Peyer's patch (tissue), 4 donors: Measurements from ENCODE around the gene PDE3A. TPM values are rescaled to one million over a fixed set of nuclear protein-coding genes. Genes with fewer than 3 reads are reported as not detected.

ENCODE experiments used
- DNase-seq, 3 donors: peaks; one replicate each; pipeline ENCODE4 v3.0.0-alpha.2; 2017 to 2019
- H3K27ac ChIP-seq, 4 donors: fragments of 200-600 bp; sonication (generic); one replicate each; pipeline ENCODE4 v1.5.1; 2016 to 2019
- H3K27me3 ChIP-seq, 2 donors: fragments of 200-600 bp; sonication (generic); one replicate each; pipeline ENCODE4 v1.5.1; 2019
- H3K36me3 ChIP-seq, 3 donors: fragments of 200-600 bp; sonication (generic); one replicate each; pipeline ENCODE4 v1.5.1; 2016 to 2019
- H3K4me1 ChIP-seq, 4 donors: fragments of 200-600 bp; sonication (generic); one replicate each; pipeline ENCODE4 v1.5.1; 2016 to 2019
- H3K4me3 ChIP-seq, 4 donors: fragments of 200-600 bp; sonication (generic); 1 replicate in 3 of 4; 2 replicates in 1 of 4; pipeline ENCODE4 v1.5.1; 2016 to 2019; ENCODE audit warnings: mild to moderate bottlenecking in 1 of 4
- H3K9me3 ChIP-seq, 4 donors: fragments of 200-600 bp; sonication (generic); one replicate each; pipeline ENCODE4 v1.5.1; 2016 to 2019; ENCODE audit warnings: mild to moderate bottlenecking in 1 of 4
- POLR2A ChIP-seq, 2 donors: fragments of 450-650 bp; IDR thresholded peaks; one replicate each; pipeline ENCODE4 v1.5.1; 2017; ENCODE audit warnings: antibody characterized with exemption in 2 of 2, mild to moderate bottlenecking in 2 of 2, moderate library complexity in 2 of 2
- total RNA-seq, 4 donors: library from RNA; depleted of rRNA; stranded (reverse); fragments of >200 nt; gene quantifications; one replicate each; pipeline ENCODE4 v1.1.0, GENCODE V29; 2016
- TF ChIP-seq, protein P1 (sequence below), 6 experiments: fragments of 450-650 bp in 4 of 6; fragments of 200-600 bp in 2 of 6; sonication (generic) in 1 of 6; IDR thresholded peaks; one replicate each; pipeline ENCODE4 v1.5.1; 2017 to 2019; ENCODE audit warnings: antibody characterized with exemption in 6 of 6, mild to moderate bottlenecking in 3 of 6, moderate library complexity in 1 of 6

The PDE3A gene
- total RNA-seq, 4 donors from 2014 or later = 17.3 to 144 (median 120) TPM

DNA sequence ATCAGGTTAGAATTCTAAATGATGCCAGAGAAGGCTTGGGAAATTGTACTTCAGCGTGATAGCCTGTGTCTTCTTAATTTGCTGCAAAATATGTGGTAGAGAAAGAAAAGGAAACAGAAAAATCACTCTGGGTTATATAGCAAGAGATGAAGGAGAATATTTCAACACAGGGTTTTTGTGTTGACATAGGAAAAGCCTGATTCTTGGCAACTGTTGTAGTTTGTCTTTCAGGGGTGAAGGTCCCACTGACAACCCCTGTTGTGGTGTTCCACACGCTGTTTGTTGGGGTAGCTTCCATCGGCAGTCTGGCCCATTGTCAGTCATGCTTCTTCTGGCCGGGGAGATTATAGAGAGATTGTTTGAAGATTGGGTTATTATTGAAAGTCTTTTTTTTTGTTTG lies 313.0 kb downstream of the PDE3A start:
- TF ChIP-seq, protein P1, sequence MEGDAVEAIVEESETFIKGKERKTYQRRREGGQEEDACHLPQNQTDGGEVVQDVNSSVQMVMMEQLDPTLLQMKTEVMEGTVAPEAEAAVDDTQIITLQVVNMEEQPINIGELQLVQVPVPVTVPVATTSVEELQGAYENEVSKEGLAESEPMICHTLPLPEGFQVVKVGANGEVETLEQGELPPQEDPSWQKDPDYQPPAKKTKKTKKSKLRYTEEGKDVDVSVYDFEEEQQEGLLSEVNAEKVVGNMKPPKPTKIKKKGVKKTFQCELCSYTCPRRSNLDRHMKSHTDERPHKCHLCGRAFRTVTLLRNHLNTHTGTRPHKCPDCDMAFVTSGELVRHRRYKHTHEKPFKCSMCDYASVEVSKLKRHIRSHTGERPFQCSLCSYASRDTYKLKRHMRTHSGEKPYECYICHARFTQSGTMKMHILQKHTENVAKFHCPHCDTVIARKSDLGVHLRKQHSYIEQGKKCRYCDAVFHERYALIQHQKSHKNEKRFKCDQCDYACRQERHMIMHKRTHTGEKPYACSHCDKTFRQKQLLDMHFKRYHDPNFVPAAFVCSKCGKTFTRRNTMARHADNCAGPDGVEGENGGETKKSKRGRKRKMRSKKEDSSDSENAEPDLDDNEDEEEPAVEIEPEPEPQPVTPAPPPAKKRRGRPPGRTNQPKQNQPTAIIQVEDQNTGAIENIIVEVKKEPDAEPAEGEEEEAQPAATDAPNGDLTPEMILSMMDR (IDR thresholded peaks at IDR 0.05) = no peak
- TF ChIP-seq POLR2A (IDR thresholded peaks at IDR 0.05) = no peak
- no peak overlapping the region for H3K27ac ChIP-seq
- H3K9me3 ChIP-seq = no peaks in the 10 kb centered on the region
- H3K36me3 ChIP-seq = peaks cover 0 to 24% (median 0%) of the 10 kb centered on the region in 3 donors
- no peaks in the 10 kb centered on the region for H3K4me1 ChIP-seq
- no peaks in the 10 kb centered on the region for H3K27me3 ChIP-seq
- no peak for DNase-seq
- H3K4me3 ChIP-seq = no peak overlapping the region

DNA sequence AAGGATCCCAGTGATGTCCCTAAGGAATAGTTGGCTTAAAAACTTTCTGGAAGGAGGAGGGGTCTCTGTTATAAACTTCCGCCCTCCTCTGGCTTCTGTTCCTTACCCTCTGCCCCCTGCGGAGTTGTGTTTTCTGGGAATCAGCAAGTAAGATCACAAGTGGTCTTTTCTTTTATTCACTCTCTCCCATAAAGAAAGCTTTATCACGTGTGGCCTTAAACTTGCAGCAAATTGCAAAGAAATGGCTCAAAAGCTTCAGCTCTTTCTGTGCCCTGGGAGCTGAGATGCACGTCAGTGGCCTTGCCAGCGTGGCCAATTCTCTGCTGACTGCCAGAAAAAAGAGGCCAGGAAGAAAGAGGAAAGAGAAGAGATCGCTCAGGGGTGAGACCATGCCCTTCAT lies 326.9 kb downstream of the PDE3A start, which contains the start of gene SLCO1C1:
SLCO1C1 (plus strand) TSS at position 101 of the 400 bp plus-strand sequence. CDS start 4,245 bp downstream, outside the sequence.
- no peak within 1 kb of the TSS for H3K27ac ChIP-seq
- no peak for DNase-seq

DNA sequence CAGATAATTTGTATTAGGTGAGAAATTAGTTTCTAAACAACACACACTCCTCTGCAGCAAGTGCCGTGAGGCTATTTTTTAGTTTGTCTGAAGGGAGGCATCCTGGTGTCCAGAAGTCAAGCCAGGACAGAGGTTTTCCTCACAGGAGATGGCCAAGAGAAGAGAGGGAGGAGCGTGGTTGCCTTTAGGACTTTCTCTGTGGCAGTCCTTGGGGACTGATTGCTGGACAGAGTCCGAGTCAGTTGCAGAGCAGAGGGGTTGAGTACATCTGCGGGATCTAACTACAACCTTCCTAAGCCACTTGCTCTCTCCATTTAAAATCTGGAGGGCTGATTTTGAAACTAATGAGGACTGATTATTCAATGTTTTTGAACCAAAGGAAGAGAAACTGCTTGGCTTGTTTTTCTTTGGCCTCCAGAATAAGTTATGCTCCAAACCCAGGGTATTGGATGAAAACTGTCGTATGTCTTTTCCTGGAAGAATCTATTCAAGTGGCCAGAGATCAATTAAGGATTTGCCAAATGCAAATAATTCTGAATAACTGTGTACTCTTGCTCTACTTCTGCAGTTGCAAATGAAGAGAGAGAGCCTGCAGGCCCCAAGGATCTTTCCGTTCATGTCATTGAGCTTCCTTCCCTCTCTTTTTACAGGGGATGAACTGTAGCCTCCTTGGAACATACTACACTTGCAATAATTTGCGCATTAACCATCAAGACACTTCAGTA lies 328.0 kb downstream of the PDE3A start:
- TF ChIP-seq, protein P1 (IDR thresholded peaks at IDR 0.05) = no peak
- TF ChIP-seq POLR2A (IDR thresholded peaks at IDR 0.05) = no peak
- no peaks in the 10 kb centered on the region for H3K36me3 ChIP-seq
- no peak overlapping the region for H3K4me3 ChIP-seq
- no peak overlapping the region for H3K27ac ChIP-seq
- H3K9me3 ChIP-seq = no peaks in the 10 kb centered on the region
- H3K27me3 ChIP-seq = no peaks in the 10 kb centered on the region
- no peak for DNase-seq
- H3K4me1 ChIP-seq = no peaks in the 10 kb centered on the region

More for the DNA sequence above, 326.9 kb downstream of the PDE3A start, which contains the start of gene SLCO1C1:
- H3K27me3 ChIP-seq = no peaks in the 10 kb centered on the region
- H3K4me3 ChIP-seq = no peak within 1 kb of the TSS
- no peaks in the 10 kb centered on the region for H3K36me3 ChIP-seq
- TF ChIP-seq, protein P1 (IDR thresholded peaks at IDR 0.05) = no peak
- TF ChIP-seq POLR2A (IDR thresholded peaks at IDR 0.05) = no peak
- H3K9me3 ChIP-seq = no peaks in the 10 kb centered on the region
- no peaks in the 10 kb centered on the region for H3K4me1 ChIP-seq

DNA sequence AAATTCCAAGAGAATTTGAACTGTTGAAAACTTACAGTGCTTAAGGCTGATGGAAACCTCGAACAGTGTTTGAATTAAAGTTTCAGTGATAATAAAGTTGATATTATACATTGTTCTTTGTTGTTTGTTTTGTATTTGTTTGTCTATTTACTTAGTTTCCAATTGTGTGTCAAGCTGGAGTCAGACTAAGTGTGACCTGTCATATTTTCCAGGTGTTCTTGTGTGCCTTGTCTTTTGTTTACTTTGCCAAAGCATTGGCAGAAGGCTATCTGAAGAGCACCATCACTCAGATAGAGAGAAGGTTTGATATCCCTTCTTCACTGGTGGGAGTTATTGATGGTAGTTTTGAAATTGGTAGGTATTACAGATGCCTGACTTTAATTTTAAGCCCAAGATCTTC lies 332.8 kb downstream of the PDE3A start:
- Histone ChIP-seq H3K27ac (no peak overlapping the region), H3K4me1 (no peaks in the 10 kb centered on the region), H3K27me3 (no peaks in the 10 kb centered on the region), H3K36me3 (no peaks in the 10 kb centered on the region), H3K4me3 (no peak overlapping the region), H3K9me3 (no peaks in the 10 kb centered on the region)
- TF ChIP-seq POLR2A (IDR thresholded peaks at IDR 0.05) = no peak
- TF ChIP-seq, protein P1 (IDR thresholded peaks at IDR 0.05) = no peak
- no peak for DNase-seq

DNA sequence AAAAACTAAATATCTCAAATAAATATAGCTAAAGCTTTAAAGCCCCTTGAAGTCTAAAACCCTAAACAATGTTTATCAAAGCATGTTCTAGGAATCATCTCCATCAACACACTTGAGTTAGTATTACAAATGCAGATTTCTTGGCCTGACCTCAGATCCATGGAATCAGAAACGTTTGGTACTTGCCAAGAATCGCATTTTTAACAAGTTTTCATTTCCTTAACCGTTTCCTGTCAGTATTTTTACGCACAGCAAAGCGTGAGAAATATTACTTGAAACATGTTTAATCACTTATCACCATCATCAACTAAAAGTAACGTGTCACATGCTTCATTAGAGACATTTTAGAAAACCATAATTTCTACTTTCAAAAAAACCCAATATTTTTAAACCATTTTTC lies 336.5 kb downstream of the PDE3A start:
- Histone ChIP-seq H3K36me3 (no peaks in the 10 kb centered on the region), H3K4me1 (no peaks in the 10 kb centered on the region), H3K27ac (no peak overlapping the region), H3K27me3 (no peaks in the 10 kb centered on the region), H3K9me3 (no peaks in the 10 kb centered on the region), H3K4me3 (no peak overlapping the region)
- DNase-seq = no peak
- TF ChIP-seq, protein P1 (IDR thresholded peaks at IDR 0.05) = no peak
- TF ChIP-seq POLR2A (IDR thresholded peaks at IDR 0.05) = no peak
